Measurements from ENCODE around the gene MLPH.

MLPH gene

DNA sequence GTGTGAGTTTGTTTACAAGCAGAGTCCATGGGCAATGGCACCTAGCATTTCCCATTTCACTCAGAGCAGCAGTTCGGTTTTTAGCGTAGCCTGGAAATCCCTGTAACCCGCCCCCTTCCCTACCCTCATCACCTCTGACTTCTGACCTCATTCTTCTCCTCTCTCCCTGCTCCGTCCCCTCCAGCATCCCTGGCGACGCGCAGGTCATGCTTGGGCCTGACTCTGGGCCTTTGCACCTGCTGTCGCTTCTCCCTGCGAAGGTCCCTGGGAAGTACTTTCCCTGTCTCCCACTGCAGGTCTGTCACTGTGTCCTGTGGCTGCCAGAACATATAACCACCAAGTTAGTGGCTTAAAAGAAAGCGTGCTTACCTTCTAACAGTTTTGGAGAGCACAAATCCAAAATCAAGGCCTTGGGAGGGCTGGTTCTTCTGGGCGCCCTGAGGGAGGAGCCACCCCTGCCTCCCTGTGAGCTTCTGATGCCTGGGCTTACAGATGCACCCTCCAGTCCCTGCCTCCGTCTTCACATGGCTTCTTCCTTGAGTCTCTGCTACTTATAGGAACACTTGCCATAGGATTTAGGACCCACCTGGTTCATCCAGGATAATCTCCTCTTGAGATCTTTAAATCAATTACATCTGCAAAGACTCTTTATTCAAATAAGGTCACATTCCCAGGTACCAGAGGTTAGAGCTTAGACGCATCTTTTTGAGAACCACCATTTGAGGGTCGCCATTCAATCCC is 111.6 kb downstream of the MLPH start:
- Histone ChIP-seq H3K9me3 (replicated peaks; ENCODE audit: low read length) (no peaks in the 10 kb centered on the region), H3K36me3 (ENCODE audit: insufficient read depth, low read length) (no peaks in the 10 kb centered on the region), H3K4me3 (ENCODE audit: low read length) (no peak overlapping the region), H3K4me2 (ENCODE audit: low read length) (no peak overlapping the region), H3K4me1 (ENCODE audit: control insufficient read depth, insufficient read depth, low read length) (peaks cover 18% of the 10 kb centered on the region), H3K27me3 (ENCODE audit: control insufficient read depth, insufficient read depth, low read length) (no peaks in the 10 kb centered on the region), H3K9ac (ENCODE audit: low read depth, low read length) (no peak overlapping the region)

DNA sequence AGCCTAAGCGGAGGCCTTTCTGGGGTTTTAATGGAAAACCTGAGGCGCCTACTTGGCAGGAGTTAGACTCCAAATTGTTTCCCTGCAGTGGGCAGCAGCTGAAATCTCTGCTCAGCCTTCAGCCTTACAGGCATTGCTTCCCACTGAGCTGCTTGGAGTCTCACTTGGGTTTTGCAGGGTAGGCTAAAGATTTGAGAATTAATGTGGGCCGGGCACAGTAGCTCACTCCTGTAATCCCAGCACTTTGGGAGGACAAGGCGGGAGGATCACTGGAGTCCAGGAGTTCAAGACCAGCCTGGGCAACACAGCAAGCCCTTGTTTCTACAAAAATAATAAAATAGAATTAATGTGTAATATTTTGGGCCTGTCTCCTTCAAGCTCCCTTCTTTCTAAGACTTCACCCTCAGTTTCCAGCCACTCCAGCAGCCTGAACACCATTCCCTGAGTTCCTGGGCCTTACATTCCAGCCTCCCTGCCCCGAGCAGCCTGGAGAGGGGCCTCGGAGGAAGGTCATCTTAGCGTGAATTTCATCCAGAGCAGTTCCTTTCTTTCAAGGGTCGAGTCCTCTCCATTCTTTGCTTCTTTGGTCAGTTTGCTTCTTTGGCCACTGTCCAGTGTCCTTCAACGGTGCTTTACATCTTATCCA is 112.5 kb downstream of the MLPH start:
- peaks cover 22% of the 10 kb centered on the region for H3K4me1 ChIP-seq (ENCODE audit: control insufficient read depth, insufficient read depth, low read length)
- peak overlapping the region; percentile 71 for H3K9ac ChIP-seq (ENCODE audit: low read depth, low read length)

DNA sequence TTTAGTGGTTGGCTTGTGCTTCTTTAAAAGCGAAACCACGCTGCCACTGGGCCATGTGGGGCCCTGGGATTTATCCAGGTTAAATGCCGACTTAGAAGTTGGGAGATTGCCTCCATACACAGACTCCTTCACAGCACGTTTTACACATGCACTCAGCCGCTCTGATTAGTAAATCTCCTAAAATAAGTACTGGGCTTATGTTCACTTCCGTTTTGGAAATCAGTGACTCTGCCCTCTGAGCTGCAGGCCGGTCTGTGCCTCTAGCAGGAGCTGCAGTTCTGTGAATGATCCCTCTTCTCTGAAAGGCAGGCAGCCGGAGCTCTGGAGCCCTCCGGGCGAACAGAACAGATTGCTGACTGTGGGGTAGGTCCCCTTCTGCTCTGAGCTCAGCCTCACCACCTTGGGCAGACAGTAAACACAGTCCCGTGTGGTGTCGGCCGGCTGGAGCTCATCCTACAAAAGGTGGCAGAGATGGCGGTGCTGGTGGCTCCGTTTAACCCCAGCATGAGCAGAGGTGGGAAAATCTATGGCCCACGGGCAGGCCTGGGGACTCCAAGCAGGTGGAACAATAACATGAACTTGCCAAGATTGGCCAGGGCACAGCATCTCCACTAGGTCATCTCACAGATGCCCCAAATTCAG is 113.3 kb downstream of the MLPH start:
- Histone ChIP-seq H3K27me3 (ENCODE audit: control insufficient read depth, insufficient read depth, low read length) (no peaks in the 10 kb centered on the region), H3K4me2 (ENCODE audit: low read length) (peak overlapping the region; percentile 70), H3K9me3 (replicated peaks; ENCODE audit: low read length) (no peaks in the 10 kb centered on the region), H3K9ac (ENCODE audit: low read depth, low read length) (peak overlapping the region; percentile 71), H3K4me1 (ENCODE audit: control insufficient read depth, insufficient read depth, low read length) (peaks cover 22% of the 10 kb centered on the region), H3K36me3 (ENCODE audit: insufficient read depth, low read length) (no peaks in the 10 kb centered on the region), H3K4me3 (ENCODE audit: low read length) (peak overlapping the region; percentile 25)

More for the DNA sequence above, 112.5 kb downstream of the MLPH start:
- Histone ChIP-seq H3K9me3 (replicated peaks; ENCODE audit: low read length) (no peaks in the 10 kb centered on the region), H3K27me3 (ENCODE audit: control insufficient read depth, insufficient read depth, low read length) (no peaks in the 10 kb centered on the region), H3K36me3 (ENCODE audit: insufficient read depth, low read length) (no peaks in the 10 kb centered on the region), H3K4me2 (ENCODE audit: low read length) (peak overlapping the region; percentile 70), H3K4me3 (ENCODE audit: low read length) (peak overlapping the region; percentile 25)

DNA sequence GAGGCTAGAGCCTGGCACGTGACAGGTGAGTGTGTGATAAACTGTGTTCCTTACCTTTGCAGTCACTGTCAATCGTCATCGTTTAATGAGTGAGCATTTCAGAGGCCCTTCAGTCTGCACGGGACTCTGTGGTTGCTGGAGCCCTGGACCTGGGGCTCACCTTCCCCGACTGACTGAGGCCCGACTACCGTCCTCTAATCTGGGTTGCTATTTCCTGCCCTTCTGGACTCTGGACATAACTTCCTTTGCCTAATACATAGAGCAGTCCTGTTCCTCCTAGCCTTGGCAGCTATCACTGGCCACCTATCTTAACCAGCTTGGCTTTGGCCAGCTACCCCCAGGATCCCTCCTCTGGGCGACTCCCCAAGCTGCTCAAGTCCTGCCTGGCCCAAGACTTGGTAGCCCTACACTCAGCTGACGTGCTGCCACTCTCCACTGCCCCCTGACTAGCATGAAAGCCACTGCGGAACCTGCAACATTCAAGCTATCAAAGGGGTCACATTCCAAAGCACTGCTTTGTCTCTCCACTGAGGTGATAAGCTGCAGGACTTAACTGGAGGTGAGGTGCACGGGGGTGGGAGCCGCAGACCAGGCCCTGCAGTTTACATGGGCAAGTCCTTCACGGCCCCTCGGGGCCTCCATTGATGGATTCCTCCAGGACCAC is 114.5 kb downstream of the MLPH start:
- Histone ChIP-seq H3K36me3 (ENCODE audit: insufficient read depth, low read length) (no peaks in the 10 kb centered on the region), H3K4me2 (ENCODE audit: low read length) (no peak overlapping the region), H3K4me3 (ENCODE audit: low read length) (no peak overlapping the region), H3K27me3 (ENCODE audit: control insufficient read depth, insufficient read depth, low read length) (no peaks in the 10 kb centered on the region), H3K9ac (ENCODE audit: low read depth, low read length) (no peak overlapping the region), H3K9me3 (replicated peaks; ENCODE audit: low read length) (no peaks in the 10 kb centered on the region), H3K4me1 (ENCODE audit: control insufficient read depth, insufficient read depth, low read length) (peaks cover 22% of the 10 kb centered on the region)

DNA sequence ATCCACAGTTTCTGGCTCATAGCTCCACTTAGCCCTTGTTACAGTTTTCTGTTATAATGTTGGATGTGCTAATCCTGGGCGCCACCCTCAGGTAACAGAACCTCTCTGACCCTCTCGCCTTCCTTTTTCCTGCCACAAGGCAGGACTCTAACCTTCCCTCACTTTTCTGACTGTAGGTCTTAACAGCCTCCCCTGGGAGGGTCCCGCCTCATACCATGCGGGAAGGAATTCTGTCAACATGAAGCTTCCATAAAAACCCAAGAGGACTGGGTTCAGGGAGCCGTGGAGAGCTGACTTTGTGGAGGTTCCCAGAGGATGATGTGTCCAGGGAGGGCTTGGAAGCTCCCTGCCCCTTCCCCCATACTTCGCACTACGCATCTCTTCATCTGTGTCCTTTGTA is 115.4 kb downstream of the MLPH start:
- Histone ChIP-seq H3K4me3 (ENCODE audit: low read length) (no peak overlapping the region), H3K4me1 (ENCODE audit: control insufficient read depth, insufficient read depth, low read length) (peaks cover 22% of the 10 kb centered on the region), H3K9ac (ENCODE audit: low read depth, low read length) (no peak overlapping the region), H3K4me2 (ENCODE audit: low read length) (no peak overlapping the region), H3K9me3 (replicated peaks; ENCODE audit: low read length) (no peaks in the 10 kb centered on the region), H3K36me3 (ENCODE audit: insufficient read depth, low read length) (no peaks in the 10 kb centered on the region), H3K27me3 (ENCODE audit: control insufficient read depth, insufficient read depth, low read length) (no peaks in the 10 kb centered on the region)

DNA sequence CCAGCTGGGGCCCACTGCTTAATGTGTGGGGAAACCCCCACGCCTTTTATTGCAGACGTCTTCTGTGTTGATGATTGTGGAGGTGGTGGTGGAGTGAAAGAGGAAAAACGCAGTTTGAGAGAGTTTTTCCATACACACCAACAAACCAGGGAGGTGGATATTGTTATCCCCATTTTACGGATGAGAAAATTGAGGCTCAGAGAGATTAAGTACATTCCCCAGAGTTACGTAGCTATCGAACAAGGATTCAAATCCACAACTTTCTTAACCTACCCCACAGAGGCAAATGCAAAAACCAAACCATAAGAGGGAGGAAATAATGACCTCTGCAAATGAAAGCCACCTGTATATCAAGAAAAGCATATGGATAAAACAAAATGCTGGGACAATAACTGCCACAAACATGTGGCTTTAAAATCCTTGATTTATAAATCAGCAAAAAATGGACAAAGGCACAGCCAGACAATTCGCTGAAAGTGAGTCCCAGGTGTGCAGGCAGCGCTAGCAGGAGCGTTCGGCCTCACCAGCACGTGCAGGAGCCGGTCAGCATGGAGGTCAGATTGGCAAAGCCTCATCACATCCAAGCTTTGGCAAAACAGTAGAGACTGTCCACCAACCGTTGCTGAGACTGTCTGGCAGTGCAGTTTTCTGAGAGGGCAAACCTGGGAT is 116.1 kb downstream of the MLPH start:
- Histone ChIP-seq H3K9me3 (replicated peaks; ENCODE audit: low read length) (no peaks in the 10 kb centered on the region), H3K4me1 (ENCODE audit: control insufficient read depth, insufficient read depth, low read length) (peaks cover 22% of the 10 kb centered on the region), H3K9ac (ENCODE audit: low read depth, low read length) (peak overlapping the region; percentile 65), H3K4me3 (ENCODE audit: low read length) (no peak overlapping the region), H3K27me3 (ENCODE audit: control insufficient read depth, insufficient read depth, low read length) (no peaks in the 10 kb centered on the region), H3K4me2 (ENCODE audit: low read length) (peak overlapping the region; percentile 71), H3K36me3 (ENCODE audit: insufficient read depth, low read length) (no peaks in the 10 kb centered on the region)

DNA sequence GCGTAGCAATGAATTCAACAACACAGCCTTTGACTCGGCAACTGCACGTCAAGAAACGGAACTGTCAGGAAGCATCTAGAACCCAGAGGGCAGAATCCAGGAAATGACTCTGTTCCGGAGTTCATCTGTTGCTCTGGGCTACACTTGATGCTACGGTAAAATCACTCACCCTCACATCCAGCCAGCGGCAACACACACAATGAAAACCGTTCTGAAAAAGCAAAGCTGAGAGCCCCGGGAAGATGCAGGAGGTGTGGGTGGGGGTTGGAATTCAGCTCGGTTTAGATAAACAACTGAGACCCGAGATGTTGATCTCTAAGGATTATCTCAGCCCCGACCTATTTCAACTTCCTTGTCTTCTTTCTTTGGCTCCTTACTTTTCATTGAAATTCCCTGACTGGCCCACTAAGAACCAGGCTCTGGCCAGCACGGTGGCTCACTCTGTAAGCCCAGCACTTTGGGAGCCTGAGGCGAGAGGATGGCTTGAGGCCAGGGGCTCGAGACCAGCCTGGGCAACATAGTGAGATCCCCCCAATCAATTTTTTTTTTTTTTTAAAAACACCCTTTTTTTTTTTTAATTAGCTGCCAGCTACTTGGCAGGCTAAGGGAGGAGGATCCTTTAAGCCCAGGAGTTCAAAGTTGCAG is 116.8 kb downstream of the MLPH start:
- Histone ChIP-seq H3K9ac (ENCODE audit: low read depth, low read length) (peak overlapping the region; percentile 65), H3K9me3 (replicated peaks; ENCODE audit: low read length) (no peaks in the 10 kb centered on the region), H3K27me3 (ENCODE audit: control insufficient read depth, insufficient read depth, low read length) (no peaks in the 10 kb centered on the region), H3K4me3 (ENCODE audit: low read length) (peak overlapping the region; percentile 14), H3K4me1 (ENCODE audit: control insufficient read depth, insufficient read depth, low read length) (peaks cover 22% of the 10 kb centered on the region), H3K36me3 (ENCODE audit: insufficient read depth, low read length) (no peaks in the 10 kb centered on the region), H3K4me2 (ENCODE audit: low read length) (peak overlapping the region; percentile 71)

DNA sequence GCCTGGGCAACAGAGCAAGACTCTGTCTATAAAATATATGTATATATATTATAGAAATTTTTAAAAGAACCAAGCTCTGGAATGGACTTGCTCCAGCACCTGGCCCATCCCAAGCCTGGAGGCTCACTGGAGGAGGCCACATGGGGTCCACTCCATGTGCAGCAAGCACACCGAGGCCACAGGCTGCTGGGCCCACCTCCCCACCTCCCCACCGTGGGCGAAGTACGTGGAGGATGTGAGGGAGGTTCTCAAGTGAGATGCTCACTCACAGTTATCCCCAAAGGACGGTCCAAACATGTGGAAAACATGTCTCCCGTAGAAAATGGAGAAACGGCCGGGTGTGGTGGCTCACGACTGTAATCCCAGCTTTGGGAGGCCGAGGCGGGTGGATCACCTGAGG is 117.3 kb downstream of the MLPH start:
- H3K9ac ChIP-seq (ENCODE audit: low read depth, low read length): no peak overlapping the region
- H3K9me3 ChIP-seq (replicated peaks; ENCODE audit: low read length): no peaks in the 10 kb centered on the region
- H3K27me3 ChIP-seq (ENCODE audit: control insufficient read depth, insufficient read depth, low read length): no peaks in the 10 kb centered on the region
- no peak overlapping the region for H3K4me3 ChIP-seq (ENCODE audit: low read length)
- H3K4me2 ChIP-seq (ENCODE audit: low read length): no peak overlapping the region
- peaks cover 22% of the 10 kb centered on the region for H3K4me1 ChIP-seq (ENCODE audit: control insufficient read depth, insufficient read depth, low read length)
- no peaks in the 10 kb centered on the region for H3K36me3 ChIP-seq (ENCODE audit: insufficient read depth, low read length)

Small RNA genes lying within 50 kb of the gene (small RNA-seq; reads per million reads assigned to genes)
- gene MIR6811 (0.35 reads per million), gene RNU6-1140P (0.49 reads per million)

All from skeletal muscle satellite cell (primary cell).